HG03159 (cell line): ENCODE data around the gene DCXR.

ENCODE experiments used
- ATAC-seq: cut with Tn5 transposase; IDR thresholded peaks from one replicate; pipeline ENCODE4 v1.9.1; 2021; ENCODE audit warnings: mild to moderate bottlenecking, moderate library complexity; ENCODE audit not compliant: unreplicated experiment

DCXR gene

GRCh38 chr17:82073446-82073845 is 35.9 kb upstream of the DCXR start:
- no peak for ATAC-seq

- ATAC-seq = no peak
Measured at GRCh38 chr17:82072827-82073226, 35.3 kb upstream of the DCXR start.

- ATAC-seq = no peak
Measured at GRCh38 chr17:82070611-82071010, 33.1 kb upstream of the DCXR start.

GRCh38 chr17:82065638-82066303 is 28.3 kb upstream of the DCXR start, which contains the start of gene DUS1L:
TSS of gene DUS1L (minus strand) at chr17:82065804. CDS start at chr17:82065059, 745 bp downstream.
- ATAC-seq = peak; percentile 69

GRCh38 chr17:82065193-82065637 is 27.7 kb upstream of the DCXR start:
- ATAC-seq = peak; percentile 24

- ATAC-seq = no peak
Measured at GRCh38 chr17:82064433-82065192, 27.1 kb upstream of the DCXR start.

- ATAC-seq = no peak
Measured at GRCh38 chr17:82063424-82064415, 26.2 kb upstream of the DCXR start.

GRCh38 chr17:82062984-82063368 is 25.5 kb upstream of the DCXR start:
- ATAC-seq = no peak

- ATAC-seq = no peak
Measured at GRCh38 chr17:82062076-82062983, 24.8 kb upstream of the DCXR start.

- ATAC-seq = no peak
Measured at GRCh38 chr17:82061047-82061925, 23.8 kb upstream of the DCXR start.

- ATAC-seq = no peak
Measured at GRCh38 chr17:82060614-82061013, 23.1 kb upstream of the DCXR start.

- no peak for ATAC-seq
Measured at GRCh38 chr17:82060001-82060380, 22.5 kb upstream of the DCXR start.

GRCh38 chr17:82059272-82060000 is 21.9 kb upstream of the DCXR start:
- ATAC-seq = no peak

- ATAC-seq = no peak
Measured at GRCh38 chr17:82058855-82059249, 21.4 kb upstream of the DCXR start.

- no peak for ATAC-seq
Measured at GRCh38 chr17:82058230-82058854, 20.8 kb upstream of the DCXR start.

GRCh38 chr17:82056729-82057621 is 19.5 kb upstream of the DCXR start:
- no peak for ATAC-seq
